EL (cell line): Measurements from ENCODE around the gene FKBP15.
"Not testable (repeated sequence)": the region's sequence is repeated elsewhere in the genome, so short reads cannot be mapped to it uniquely, and the experiment has no call there.

Experiments
- DNase-seq: peaks from one replicate; pipeline ENCODE4 v3.0.0-alpha.2; 2016

Gene FKBP15

GRCh38 chr9:113221003-113221799 lies at the start of gene FKBP15, which contains the start of gene SLC31A1:
Gene FKBP15 (minus strand): TSS chr9:113221277. CDS start chr9:113221243, 34 bp downstream.
Gene SLC31A1 (plus strand): TSS chr9:113221544. CDS start chr9:113256149, 34,605 bp downstream.
- DNase-seq: peak; percentile 98

- no peak for DNase-seq
Observed at GRCh38 chr9:113269871-113270270, 48.8 kb upstream of the FKBP15 start.

GRCh38 chr9:113269355-113269754 lies 48.3 kb upstream of the FKBP15 start:
- DNase-seq: no peak

GRCh38 chr9:113267911-113268566 lies 47.0 kb upstream of the FKBP15 start:
- no peak for DNase-seq

- DNase-seq: no peak
Observed at GRCh38 chr9:113266174-113266573, 45.1 kb upstream of the FKBP15 start.

- DNase-seq: peak; percentile 21
Observed at GRCh38 chr9:113261917-113262671, 41.0 kb upstream of the FKBP15 start.

GRCh38 chr9:113258282-113258681 lies 37.2 kb upstream of the FKBP15 start:
- DNase-seq: no peak

GRCh38 chr9:113257863-113258262 lies 36.8 kb upstream of the FKBP15 start:
- no peak for DNase-seq

GRCh38 chr9:113255438-113255837 lies 34.4 kb upstream of the FKBP15 start:
- DNase-seq: no peak

- DNase-seq: no peak
Observed at GRCh38 chr9:113254991-113255390, 33.9 kb upstream of the FKBP15 start.

- no peak for DNase-seq
Observed at GRCh38 chr9:113250807-113251206, 29.7 kb upstream of the FKBP15 start.

GRCh38 chr9:113249661-113250060 lies 28.6 kb upstream of the FKBP15 start:
- not testable (repeated sequence) for DNase-seq

- no peak for DNase-seq
Observed at GRCh38 chr9:113247640-113248039, 26.6 kb upstream of the FKBP15 start.

GRCh38 chr9:113246928-113247327 lies 25.9 kb upstream of the FKBP15 start:
- no peak for DNase-seq

- no peak for DNase-seq
Observed at GRCh38 chr9:113245894-113246293, 24.8 kb upstream of the FKBP15 start.

- no peak for DNase-seq
Observed at GRCh38 chr9:113244556-113244955, 23.5 kb upstream of the FKBP15 start.

GRCh38 chr9:113241161-113241560 lies 20.1 kb upstream of the FKBP15 start:
- no peak for DNase-seq

GRCh38 chr9:113238859-113239232 lies 17.8 kb upstream of the FKBP15 start:
- no peak for DNase-seq

GRCh38 chr9:113238202-113238858 lies 17.3 kb upstream of the FKBP15 start:
- no peak for DNase-seq

- no peak for DNase-seq
Observed at GRCh38 chr9:113237026-113237425, 15.9 kb upstream of the FKBP15 start.

GRCh38 chr9:113235701-113236255 lies 14.7 kb upstream of the FKBP15 start:
- DNase-seq: not testable (repeated sequence)

GRCh38 chr9:113231701-113232100 lies 10.6 kb upstream of the FKBP15 start:
- no peak for DNase-seq
